Measurements from ENCODE around the gene TOP3A. TPM values are rescaled to one million over a fixed set of nuclear protein-coding genes. Genes with fewer than 3 reads are reported as not detected.
A peak's percentile ranks its signal among the peaks of the same experiment; 100 is the strongest.

The TOP3A gene
- total and polyA plus RNA-seq, 12 donors = 17.8 to 59.6 (median 30.0) TPM

DNA sequence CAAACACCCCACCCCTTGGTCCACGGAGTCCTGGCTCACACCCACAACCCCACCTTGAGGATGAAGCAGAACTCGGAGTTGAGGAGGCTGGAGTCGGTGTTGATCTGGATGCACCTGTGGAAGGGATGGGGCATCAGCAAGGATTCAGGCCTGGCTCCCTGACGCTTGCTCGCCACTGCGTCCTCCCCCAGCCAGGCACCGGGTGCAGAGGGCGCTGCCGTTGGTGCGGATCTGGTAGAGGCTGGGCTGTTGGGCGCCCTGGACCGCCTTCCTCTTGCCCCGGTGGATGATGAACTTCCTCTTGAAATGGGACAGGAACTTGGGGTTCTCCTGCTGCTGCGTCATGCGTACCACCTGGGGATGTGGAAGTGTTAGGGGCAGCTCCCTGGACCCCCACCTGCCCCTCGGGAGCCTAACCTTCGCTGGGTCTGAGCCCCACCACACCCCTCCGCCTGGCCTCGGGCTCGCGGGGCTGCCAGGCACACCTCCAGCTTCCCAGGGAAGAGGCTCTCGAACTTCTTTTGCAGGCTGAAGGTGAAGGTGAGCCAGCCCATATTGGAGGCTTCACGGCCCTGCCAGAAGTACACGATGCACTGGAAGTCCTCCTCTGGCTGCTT, 68.6 kb downstream of the TOP3A start:
- peaks cover 0 to 71% of the 10 kb centered on the region in 2 donors for H3K36me3 ChIP-seq (replicated peaks in 1 of 2)
- peak overlapping the region in 3 of 5 donors; percentile 33 to 83 (median 80) for H3K27ac ChIP-seq
- H3K4me3 ChIP-seq = no peak overlapping the region
- H3K27me3 ChIP-seq = no peaks in the 10 kb centered on the region
- peaks cover 14 to 25% of the 10 kb centered on the region in 2 donors for H3K4me1 ChIP-seq (replicated peaks in 1 of 2)
- 30 to 83% (median 81%) methylated on average over 3 to 24 of the region's 24 CpGs for WGBS, 4 donors
- H3K9me3 ChIP-seq (replicated peaks in 1 of 3) = no peaks in the 10 kb centered on the region
- TF ChIP-seq, protein P1, sequence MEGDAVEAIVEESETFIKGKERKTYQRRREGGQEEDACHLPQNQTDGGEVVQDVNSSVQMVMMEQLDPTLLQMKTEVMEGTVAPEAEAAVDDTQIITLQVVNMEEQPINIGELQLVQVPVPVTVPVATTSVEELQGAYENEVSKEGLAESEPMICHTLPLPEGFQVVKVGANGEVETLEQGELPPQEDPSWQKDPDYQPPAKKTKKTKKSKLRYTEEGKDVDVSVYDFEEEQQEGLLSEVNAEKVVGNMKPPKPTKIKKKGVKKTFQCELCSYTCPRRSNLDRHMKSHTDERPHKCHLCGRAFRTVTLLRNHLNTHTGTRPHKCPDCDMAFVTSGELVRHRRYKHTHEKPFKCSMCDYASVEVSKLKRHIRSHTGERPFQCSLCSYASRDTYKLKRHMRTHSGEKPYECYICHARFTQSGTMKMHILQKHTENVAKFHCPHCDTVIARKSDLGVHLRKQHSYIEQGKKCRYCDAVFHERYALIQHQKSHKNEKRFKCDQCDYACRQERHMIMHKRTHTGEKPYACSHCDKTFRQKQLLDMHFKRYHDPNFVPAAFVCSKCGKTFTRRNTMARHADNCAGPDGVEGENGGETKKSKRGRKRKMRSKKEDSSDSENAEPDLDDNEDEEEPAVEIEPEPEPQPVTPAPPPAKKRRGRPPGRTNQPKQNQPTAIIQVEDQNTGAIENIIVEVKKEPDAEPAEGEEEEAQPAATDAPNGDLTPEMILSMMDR (IDR thresholded peaks at IDR 0.05) = no peak
- no peak for TF ChIP-seq POLR2A (IDR thresholded peaks at IDR 0.05)
- no peak for DNase-seq
- intact Hi-C loops (cut with DNase I) = no loop called here

DNA sequence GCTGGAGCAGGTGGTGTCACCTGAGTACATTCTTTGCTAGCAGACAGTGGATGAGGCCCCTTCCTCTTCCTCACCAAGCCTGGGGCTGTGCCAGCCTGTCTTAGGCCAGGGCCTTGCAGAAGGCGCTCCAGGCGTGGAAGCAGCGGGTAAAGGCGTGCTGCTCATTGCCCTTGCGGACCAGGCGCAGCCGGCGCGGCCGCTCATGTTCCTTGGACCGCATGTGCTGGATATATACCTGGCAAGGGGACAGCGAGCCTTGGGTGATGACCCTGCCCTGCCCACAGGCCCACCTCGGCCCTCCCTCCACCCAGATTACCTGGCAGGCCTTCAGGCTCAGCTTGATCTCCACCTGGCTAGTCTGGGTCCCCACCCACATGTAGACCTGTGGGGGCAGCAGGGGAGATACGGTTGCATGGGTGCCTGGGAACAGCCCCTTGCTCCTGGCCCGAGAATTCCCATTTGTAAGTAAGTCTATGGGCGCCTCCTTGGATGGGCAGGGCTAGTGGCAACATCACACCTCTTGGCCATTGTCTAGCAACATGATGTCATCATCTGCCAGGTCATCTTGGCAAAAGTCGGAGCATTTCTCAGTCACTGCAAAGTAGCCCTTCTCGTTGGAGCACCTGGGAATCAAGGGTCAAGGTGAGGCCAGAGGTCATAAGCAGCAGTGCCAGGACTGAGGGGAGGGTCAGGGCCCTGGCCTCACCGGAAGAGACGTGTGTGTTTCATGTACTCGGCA, 69.6 kb downstream of the TOP3A start:
- no peak overlapping the region for H3K27ac ChIP-seq
- WGBS, 4 donors = 69 to 85% (median 82%) methylated on average over 8 to 21 of the region's 21 CpGs
- H3K36me3 ChIP-seq (replicated peaks in 1 of 2) = peaks cover 0 to 61% of the 10 kb centered on the region in 2 donors
- no peaks in the 10 kb centered on the region for H3K9me3 ChIP-seq (replicated peaks in 1 of 3)
- intact Hi-C loops (cut with DNase I) = no loop called here
- TF ChIP-seq POLR2A (IDR thresholded peaks at IDR 0.05) = no peak
- TF ChIP-seq, protein P1 (IDR thresholded peaks at IDR 0.05) = no peak
- no peaks in the 10 kb centered on the region for H3K27me3 ChIP-seq
- H3K4me3 ChIP-seq = no peak overlapping the region
- peaks cover 14 to 25% of the 10 kb centered on the region in 2 donors for H3K4me1 ChIP-seq (replicated peaks in 1 of 2)
- DNase-seq = no peak

DNA sequence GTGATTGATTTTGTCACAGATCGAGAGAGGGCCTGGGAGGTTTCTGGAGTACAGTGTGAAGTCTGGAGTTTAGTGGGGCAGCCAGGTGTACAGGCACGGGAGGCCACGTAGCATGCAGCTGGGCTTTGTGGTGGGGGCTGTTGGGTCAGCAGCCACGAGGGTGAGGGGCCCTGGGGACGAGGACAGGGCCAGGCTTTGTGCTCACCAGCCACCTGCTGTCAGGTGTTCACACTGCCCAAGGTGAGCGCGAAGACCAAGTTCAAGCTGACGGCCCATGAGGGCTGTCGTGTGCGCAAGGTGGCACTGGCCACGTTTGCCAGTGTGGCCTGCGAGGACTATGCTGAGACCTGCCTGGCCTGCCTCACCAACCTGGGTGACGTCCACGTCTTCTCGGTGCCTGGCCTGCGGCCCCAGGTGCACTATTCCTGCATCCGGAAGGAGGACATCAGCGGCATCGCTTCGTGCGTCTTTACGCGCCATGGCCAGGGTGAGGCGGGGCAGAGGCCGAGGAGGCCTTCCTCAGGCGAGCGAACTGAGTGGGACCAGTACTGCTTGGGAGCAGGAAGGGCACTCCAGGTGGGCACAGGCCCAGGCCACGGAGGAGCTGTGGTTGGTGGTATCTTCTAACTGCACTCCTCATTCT, 73.4 kb downstream of the TOP3A start:
- Histone ChIP-seq H3K27ac (no peak overlapping the region), H3K27me3 (no peaks in the 10 kb centered on the region), H3K9me3 (replicated peaks in 1 of 3) (no peaks in the 10 kb centered on the region), H3K36me3 (replicated peaks in 1 of 2) (peaks cover 0 to 38% of the 10 kb centered on the region in 2 donors), H3K4me3 (no peak overlapping the region), H3K4me1 (replicated peaks in 1 of 2) (peaks cover 2% of the 10 kb centered on the region in 2 donors)
- 89 to 91% (median 90%) methylated on average over 20 to 28 of the region's 28 CpGs for WGBS, 4 donors
- intact Hi-C loops (cut with DNase I) = no loop called here
- DNase-seq = no peak
- TF ChIP-seq POLR2A (IDR thresholded peaks at IDR 0.05) = no peak
- TF ChIP-seq, protein P1 (IDR thresholded peaks at IDR 0.05) = no peak

DNA sequence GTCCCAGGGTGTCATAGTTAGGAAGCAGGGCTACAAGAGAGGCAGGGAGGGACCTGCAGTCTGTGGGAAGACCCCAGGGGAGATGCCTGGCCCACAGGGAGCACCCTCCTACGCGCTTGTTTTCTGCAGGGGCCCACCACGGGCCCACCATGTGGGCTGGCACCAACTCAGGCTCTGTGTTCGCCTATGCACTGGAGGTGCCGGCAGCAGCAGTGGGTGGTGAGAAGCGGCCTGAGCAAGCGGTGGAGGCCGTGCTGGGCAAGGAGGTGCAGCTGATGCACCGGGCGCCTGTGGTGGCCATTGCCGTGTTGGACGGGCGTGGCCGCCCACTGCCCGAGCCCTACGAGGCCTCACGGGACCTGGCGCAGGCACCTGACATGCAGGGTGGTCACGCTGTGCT, 74.3 kb downstream of the TOP3A start:
- peaks cover 0 to 31% of the 10 kb centered on the region in 2 donors for H3K36me3 ChIP-seq (replicated peaks in 1 of 2)
- H3K27me3 ChIP-seq = no peaks in the 10 kb centered on the region
- intact Hi-C loops (cut with DNase I) = no loop called here
- DNase-seq = no peak
- 92 to 100% (median 96%) methylated on average over 3 to 19 of the region's 19 CpGs for WGBS, 4 donors
- H3K4me1 ChIP-seq (replicated peaks in 1 of 2) = peaks cover 11% of the 10 kb centered on the region in 2 donors
- no peak overlapping the region for H3K4me3 ChIP-seq
- H3K27ac ChIP-seq = no peak overlapping the region
- TF ChIP-seq, protein P1 (IDR thresholded peaks at IDR 0.05) = no peak
- no peak for TF ChIP-seq POLR2A (IDR thresholded peaks at IDR 0.05)
- H3K9me3 ChIP-seq (replicated peaks in 1 of 3) = no peaks in the 10 kb centered on the region
